HG02970 (cell line): ENCODE data around the gene LPAR2.
"Not testable (repeated sequence)": the region's sequence is repeated elsewhere in the genome, so short reads cannot be mapped to it uniquely, and the experiment has no call there.

ENCODE experiments used
- ATAC-seq: cut with Tn5 transposase; IDR thresholded peaks from one replicate; pipeline ENCODE4 v1.9.1; 2021; ENCODE audit warnings: mild to moderate bottlenecking, moderate library complexity, moderate number of reproducible peaks; ENCODE audit not compliant: unreplicated experiment, low FRiP score

The LPAR2 gene

DNA sequence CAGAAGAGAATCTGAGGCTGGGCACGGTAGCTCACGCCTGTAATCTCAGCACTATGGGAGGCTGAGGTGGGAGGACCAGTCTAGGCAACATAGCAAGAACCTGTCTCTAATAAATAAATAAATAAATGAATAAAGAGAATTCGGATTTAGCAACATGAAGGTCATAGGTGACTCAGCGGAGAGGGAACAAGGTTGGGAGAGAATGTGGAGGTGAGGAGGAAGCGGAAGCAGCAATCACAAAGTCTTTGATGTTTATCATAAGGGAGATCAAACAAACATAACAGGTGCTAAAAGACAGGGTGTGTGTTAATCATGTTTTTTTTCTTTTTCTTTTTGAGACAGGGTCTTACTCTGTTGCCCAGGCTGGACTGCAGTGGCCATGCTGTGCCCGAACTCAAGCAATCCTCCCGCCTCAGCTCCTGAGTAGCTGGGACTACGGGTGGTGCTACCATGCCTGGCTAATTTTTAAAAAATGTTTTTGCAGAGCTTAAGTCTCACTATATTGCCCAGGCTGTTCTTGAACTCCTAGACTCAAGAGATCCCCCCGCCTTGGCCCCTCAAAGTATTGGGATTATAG, 25.8 kb downstream of the LPAR2 start:
- no peak for ATAC-seq

DNA sequence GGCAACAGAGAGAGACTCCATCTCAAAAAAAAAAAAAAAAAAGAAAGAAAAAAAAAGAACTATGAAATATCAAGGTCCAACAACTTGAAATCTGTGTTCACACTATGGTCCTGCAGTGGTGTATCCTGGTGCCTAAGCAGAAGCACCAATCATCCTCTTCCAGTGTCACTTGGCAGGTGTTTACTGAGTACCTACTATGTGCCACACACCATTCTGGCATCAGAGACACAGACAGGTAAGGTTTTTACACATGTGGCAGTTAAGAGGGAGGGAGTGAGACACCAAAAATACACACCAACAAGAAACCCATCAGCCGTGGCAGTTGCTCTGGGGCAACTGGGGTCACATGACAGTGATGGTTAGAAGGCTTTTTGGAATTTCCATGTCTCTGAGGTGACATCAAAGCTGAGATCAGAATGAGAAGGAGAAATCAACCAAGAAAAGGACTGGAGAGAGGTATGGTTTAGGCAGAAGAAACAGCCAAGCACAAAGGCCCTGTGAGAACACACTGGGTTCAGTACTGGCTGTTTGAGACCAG, 27.2 kb downstream of the LPAR2 start:
- no peak for ATAC-seq

DNA sequence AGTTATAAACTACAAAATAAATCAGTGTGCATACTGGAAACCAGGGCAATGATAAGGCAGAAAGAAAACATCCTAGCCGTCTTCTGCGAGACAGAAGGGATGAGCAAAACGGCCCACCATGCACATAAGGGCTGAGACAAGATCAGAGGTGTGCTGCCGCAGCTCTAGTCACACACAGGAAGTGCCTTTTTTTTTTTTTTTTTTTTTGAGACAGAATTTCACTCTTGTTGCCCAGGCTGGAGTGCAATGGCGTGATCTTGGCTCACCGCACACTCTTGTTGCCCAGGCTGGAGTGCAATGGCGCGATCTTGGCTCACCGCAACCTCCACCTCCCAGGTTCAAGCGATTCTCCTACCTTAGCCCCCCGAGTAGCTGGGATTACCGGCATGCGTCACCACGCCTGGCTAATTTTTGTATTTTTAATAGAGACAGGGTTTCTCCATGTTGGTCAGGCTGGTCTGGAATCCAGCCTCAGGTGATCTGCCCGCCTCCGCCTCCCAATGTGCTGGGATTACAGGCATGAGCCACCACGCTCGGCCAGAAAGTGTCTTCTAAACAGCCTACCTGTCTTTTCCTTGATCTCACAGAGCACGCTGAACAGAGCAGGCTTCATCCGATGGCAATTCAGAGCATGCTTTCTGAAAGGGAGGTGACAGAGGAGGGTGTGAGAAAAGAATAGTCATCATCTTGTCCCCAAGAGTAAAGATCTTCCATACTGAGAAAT, 29.1 kb downstream of the LPAR2 start:
- ATAC-seq = not testable (repeated sequence)

DNA sequence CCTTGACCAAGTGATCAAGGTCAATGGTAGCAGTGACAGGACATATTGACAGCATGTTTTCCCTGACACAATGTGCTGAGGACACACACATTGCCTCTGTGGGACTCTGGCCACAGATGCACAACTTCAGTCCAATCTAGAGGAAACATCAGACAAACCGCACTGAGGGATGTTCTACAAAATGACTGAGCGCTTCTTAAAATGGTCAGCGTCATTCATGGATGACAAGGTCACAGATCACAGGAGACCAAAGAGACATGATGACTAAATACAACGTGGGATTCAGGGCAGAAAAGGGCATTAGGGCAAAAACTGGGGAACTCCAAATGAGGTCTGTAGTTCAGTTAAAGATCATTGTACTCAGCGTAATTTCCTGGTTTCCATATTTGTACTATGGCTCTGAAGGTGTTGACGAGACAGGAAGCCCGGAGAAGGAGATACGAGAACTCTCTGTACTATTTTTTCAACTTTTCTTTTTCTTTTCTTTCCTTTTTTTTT, 30.2 kb downstream of the LPAR2 start:
- ATAC-seq = peak; percentile 57

DNA sequence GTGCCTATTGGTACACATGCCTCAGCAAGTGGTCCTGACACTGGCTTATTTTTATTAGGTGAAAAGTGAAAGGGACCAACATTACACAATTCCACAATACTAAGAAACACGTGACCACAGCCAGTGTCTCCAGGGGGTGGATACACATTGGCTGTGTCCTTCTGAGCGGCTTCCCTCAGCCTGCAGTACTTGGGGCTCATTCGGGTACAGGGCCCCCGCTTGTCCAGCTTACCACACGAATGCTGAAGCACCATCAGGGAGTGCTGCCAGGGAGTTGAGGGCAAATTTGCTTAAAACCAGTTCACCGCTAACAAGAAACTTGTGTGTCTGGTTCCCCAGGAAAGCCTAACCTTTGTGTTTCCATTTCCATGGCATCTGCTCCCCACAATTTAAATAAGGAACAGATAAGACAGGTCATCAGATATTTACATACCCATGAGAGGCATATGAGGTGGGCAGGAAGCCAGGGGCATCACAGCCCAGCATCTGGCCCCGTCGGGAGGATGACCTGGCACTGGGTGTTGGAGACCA, 32.8 kb downstream of the LPAR2 start:
- ATAC-seq = no peak

DNA sequence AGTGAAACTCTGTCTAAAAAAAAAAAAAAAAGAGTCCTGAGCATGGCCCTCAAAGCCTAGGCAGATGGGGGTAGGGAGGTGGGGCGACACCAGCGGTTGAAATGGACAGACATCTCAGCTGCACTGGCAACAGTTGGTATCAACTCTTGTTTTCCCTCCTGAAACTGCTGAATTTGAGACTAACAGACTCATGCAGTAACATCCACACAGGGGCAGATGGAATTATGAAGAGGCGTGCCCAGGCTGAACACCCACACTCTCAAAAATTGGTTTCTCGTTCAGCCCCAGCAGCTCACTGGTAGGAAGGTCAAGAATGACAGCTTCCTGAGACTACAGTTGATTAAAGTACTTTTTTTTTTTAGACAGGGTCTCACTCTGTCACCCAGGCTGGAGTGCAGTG, 33.6 kb downstream of the LPAR2 start:
- ATAC-seq = no peak

DNA sequence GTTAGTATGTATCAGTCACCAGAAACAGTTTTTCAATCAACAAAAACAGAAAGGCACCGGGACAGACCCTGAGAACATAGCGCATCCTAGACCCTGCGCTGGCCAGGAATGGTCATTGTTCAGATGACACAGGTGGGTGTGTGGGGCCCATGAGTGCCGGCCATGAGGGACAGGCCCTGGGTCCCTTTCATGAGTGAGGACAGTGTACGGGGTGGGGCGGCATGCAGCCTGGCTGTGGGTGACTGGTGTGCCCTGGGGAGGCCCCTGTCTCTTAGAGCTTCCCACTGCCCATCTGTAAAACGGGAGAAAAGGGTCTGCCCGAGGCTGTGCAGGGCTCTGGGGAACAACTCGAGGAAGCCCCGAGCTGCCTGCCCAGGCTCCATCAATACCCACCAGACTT, 35.3 kb downstream of the LPAR2 start:
- no peak for ATAC-seq

DNA sequence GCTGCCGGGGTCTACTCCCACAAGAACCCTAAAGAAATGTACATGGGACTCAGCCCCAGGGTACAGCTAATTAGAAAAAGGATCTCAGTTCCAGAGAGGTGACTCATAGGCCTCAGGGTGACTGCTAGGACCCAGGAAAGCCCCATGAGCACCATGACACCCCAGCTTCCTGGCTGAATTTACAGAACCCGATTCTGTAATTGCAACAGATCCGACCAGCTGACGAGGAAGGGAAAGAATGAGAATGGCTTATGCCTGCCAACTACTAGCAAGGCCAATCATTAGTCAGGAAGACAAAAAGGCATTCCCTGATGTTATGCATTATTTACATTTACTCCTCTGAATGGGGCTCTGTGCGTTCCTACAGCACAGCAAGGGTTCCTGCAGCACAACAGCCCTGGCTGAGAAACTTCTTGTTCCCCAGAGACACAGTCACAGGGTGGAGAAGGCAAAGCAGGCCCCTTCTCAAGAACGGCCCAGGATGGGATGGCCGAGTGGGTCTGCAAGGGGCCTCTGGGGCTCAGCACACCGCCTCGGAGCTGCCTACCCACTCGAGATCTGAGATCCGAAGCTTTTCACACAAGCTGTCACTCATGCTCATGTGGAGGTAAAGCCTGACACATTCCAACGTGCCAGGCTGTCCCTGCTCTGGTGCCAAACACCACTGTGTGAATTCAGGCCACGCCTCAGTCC, 36.7 kb downstream of the LPAR2 start:
- ATAC-seq = no peak

DNA sequence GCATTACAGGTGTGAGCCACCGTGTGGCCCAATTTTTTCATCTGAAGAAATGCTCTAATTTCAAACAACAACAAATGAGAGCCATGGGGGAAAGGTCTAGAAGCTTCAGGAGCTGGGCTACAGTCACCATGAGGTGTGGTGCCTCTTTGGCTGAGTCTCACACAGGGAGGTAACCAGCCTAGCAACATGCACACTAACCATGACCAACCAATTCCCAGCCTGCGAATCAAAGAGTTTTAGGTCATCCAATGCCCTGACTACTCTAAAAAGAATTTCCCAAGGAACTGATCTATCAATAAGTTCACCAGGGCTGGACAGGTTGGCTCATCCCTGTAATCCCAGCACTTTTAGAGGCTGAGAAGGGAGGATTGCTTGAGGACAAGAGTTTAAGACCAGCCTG, 39.5 kb downstream of the LPAR2 start:
- no peak for ATAC-seq

DNA sequence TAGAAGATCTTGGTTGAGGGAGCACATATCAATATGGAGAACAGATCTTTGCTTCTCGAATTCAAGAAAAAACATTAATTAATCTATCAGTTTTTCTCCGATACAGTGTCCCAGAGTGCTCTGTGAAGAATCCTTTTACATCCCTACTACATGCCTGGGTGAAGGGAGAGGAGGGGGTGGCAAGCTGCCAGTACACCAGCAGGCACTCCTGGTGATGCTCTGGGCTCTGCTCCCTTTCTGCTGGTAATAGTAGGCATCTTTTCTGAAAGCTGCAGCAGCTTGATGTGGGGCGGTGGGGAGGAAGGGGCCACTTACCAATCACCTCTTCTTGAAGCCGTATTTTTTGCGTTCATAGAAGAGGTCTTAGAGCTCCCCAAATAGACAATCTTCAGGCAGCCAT, 40.2 kb downstream of the LPAR2 start:
- no peak for ATAC-seq

DNA sequence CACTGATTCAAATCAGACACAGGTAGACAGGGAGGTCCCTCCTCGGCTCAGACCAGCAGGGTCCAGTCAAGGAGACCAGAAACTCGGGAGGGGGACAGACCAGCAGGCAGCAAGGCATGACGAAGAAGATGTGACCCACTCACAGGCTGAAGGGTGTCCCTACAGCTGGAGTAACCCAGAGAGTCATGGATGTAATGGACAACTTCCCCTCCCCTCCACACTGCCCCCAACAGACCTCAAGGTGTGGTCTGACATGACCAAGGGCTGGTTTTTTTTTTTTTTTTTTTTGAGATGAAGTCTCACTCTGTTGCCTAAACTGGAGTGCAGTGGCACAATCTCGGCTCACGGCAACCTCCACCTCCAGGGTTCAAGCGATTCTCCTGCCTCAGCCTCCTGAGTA, 43.7 kb downstream of the LPAR2 start:
- ATAC-seq = no peak

DNA sequence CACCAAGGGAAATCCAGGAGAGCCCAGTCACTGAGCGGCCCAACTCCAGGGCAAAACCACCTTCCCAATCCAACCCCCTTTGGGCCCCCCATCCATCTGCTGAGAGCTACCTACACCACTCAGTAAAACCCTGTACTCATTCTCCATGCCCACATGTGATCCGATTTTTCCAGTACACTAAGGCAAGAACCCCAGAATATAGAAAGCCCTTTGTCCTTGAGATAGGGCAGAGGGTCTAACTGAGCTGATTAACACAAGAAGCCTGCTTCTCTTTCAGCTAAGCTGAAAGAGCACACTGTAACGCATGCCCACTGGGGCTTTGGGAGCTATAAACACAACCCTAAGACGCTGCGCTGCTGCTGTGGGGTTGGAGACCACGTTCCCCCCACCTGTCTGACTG, 45.5 kb downstream of the LPAR2 start:
- no peak for ATAC-seq

DNA sequence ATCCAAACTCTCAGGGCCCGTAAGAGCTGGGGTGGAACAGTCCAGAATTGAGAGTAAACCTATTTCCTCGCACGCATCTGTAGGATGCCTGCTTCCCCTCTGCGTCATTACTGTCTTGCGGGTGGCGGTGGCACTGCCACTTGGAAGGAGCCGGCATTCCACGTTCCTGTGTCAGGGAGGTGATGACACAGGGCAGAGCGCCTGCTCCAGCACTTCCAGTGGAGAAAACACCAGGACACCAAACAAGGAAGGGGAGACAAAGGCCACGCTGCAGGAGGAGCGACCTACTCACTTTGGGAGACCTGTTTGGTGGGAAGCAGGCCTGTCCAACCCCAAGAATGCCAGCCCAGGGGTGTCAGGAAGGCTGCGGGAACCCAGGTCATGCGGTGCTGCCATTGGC, 46.6 kb downstream of the LPAR2 start:
- no peak for ATAC-seq

DNA sequence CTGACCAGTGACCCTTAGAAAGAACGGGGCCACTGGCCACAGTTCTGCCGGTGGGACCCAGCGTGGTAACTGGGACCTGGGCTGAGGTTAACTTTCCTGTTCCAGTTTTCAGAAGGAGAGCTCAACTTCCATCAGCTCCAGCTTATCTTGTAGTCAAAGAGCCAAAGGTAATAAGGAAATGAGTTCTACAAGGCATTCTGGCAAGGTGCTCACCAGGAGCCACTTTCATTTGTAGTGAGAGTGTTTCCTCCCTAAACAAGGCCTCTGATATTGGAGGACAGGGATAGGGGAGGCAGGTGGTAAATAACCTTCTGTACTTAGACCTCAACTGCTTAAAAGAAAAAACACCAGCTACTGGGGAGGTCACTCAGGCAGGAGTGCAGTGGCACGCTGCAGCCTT, 47.6 kb downstream of the LPAR2 start:
- ATAC-seq = no peak

DNA sequence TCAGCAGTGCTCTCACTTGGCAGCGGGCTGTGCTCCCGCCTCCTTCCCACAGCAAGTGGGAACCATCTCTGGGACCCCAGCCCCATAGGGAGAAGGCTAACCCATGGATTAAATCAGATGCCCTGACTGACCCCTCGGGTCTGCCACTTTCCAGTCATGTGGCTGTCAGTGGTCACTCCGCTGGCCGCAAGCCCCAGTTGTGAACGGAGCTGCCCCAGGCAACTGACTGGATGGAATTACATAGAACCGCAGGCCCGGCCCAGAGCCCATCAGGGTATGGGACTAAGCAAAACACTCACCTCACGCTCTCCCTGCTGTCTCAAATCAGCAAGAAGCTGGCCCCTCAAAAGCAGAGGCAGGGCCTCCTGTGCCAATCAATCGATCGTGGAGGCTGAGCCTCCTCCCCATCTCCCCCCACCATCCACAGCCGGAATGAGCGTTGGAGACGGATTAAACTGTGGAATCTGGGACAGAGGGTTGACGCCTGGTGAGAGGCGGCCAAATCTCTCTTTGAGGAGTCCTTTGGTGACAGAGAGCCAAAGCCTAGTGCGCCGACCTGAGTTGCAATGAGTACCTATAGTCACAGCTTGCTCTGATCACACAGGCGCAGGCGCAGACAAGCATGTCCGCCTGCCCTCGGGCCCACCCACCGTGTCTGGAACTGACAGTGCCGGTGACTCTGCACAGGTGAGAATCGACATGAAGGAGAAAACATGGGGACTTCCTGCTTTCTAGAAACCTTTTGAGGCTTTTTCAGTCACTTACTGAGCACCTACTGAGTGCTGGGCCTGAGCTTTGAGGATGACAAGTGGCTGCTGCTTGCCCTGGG, 48.3 kb downstream of the LPAR2 start:
- ATAC-seq = no peak

DNA sequence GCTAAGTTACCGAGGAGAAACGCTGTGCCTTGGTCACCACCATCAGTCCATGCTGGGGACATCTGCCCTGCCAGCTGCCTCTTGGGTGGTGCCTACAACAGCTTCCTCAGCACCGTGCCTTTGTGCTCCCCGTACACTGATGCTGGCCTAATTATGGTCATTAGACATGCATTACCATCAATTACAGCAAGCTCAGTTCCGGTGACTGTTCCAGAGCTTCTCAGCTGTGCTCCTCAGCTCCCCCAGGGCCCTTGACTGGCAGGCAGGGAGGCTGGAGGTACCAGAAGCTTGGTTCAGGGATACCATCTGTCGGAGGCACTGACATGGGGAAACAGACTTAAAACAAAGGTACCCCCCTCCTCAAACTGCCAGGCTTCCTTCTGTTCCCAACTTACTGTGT, 49.8 kb downstream of the LPAR2 start:
- no peak for ATAC-seq

DNA sequence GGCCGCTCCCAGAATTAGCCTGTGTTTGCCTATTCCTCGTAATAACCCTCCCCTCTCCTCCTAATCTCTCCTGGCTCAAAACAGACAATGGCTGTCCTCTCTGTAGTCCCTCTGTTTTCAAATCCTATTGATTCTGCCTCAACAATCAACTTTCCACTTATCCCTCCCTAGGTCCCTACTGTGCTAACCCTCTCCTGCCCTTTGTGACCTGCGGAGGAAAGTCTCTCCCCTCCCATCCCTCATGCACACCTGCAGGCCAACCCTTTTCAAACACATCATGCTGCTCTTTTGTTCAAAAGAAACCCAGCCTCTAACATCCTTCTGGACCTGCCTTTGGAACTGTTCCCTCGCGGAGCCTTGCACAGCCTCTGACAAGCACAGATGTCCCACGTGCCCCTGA, 52.6 kb downstream of the LPAR2 start:
- no peak for ATAC-seq
